SK-N-MC (cell line): Measurements from ENCODE around the gene VSTM4.

ENCODE experiments used
- DNase-seq: peaks from one replicate; pipeline ENCODE4 v3.0.0-alpha.2; 2011; ENCODE audit warnings: low read depth, low spot score
- H3K27ac ChIP-seq: fragments of 200-600 bp; sonication (generic); 2 replicates; pipeline ENCODE4 v1.5.1; 2016; ENCODE audit warnings: mixed run types
- H3K36me3 ChIP-seq: fragments of 200-600 bp; sonication (generic); 2 replicates; pipeline ENCODE4 v1.6.1; 2017; ENCODE audit warnings: antibody characterized with exemption, low read length, mixed read lengths; ENCODE audit not compliant: insufficient read depth
- H3K4me3 ChIP-seq: fragments of 200-600 bp; sonication (generic); 2 replicates; pipeline ENCODE4 v1.5.1; 2016
- H3K9ac ChIP-seq: fragments of 200-600 bp; sonication (generic); 2 replicates; pipeline ENCODE4 v1.8.0; 2017; ENCODE audit warnings: mixed run types, mixed read lengths; ENCODE audit not compliant: insufficient read length
- H3K9me3 ChIP-seq: fragments of 200-600 bp; sonication (generic); 2 replicates; pipeline ENCODE4 v1.6.1; 2017; ENCODE audit warnings: low read depth, mild to moderate bottlenecking, antibody characterized with exemption, low read length, moderate library complexity, mixed read lengths
- EZH2 ChIP-seq: fragments of 200-600 bp; sonication (generic); IDR thresholded peaks from one replicate; pipeline ENCODE4 v1.6.1; 2017; ENCODE audit warnings: antibody characterized with exemption
- FOXP2 ChIP-seq: optimal IDR thresholded peaks from 2 replicates; pipeline ENCODE3; 2011; ENCODE audit warnings: mild to moderate bottlenecking, moderate library complexity; ENCODE audit not compliant: insufficient read depth; ENCODE audit errors: extremely low read length, control extremely low read depth
- POLR2AphosphoS5 ChIP-seq: IDR thresholded peaks from 2 replicates; pipeline ENCODE4 v1.6.1; 2012; ENCODE audit warnings: mild to moderate bottlenecking, low read depth, low read length, borderline replicate concordance

Gene VSTM4

DNA sequence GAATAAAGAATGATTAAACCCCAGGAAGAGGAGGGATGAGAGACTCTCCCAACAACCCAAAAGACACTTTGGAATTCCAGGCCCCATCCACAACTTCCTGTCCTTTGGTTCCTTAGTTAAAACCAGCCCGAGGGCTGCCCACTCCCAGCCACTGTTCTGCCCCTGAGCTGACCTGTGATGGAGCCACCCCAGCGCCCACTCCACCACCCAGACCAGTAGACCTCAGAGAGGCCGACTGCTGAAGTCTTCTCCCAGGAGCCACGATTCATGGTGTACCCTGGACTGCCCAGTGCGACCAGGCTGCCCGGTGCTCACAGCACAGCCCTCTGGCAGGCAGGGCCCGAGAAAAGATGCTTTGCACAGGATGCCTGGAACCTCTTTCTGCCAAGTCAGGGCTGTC is 6.7 kb downstream of the VSTM4 start:
- Histone ChIP-seq H3K36me3 (no peaks in the 10 kb centered on the region), H3K9me3 (no peaks in the 10 kb centered on the region), H3K4me3 (no peak overlapping the region), H3K9ac (no peak overlapping the region), H3K27ac (no peak overlapping the region)
- DNase-seq = no peak
- TF ChIP-seq FOXP2 = no peak
- TF ChIP-seq EZH2 = no peak
- TF ChIP-seq POLR2AphosphoS5 = no peak

DNA sequence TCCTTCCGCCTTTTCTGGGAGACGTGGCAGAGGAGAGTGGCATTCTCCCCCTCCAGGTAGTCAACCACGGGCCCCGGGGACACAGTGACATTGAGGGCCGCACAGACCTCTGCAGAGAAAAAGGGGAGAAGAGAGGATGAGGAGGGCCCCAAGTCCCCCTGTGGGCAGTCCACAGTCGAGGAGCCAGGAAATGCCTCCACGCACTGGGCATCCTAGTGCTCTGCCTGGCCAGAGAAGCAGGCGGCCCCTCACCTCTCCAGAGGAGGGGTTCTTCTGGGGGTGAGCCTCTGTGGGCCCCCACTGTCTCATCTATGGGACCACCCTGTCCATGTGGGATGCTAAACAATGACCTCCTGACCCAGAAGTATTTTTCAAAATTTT is 7.4 kb downstream of the VSTM4 start:
- Histone ChIP-seq H3K27ac (no peak overlapping the region), H3K9me3 (no peaks in the 10 kb centered on the region), H3K9ac (no peak overlapping the region), H3K36me3 (no peaks in the 10 kb centered on the region), H3K4me3 (no peak overlapping the region)
- TF ChIP-seq FOXP2 (no peak), EZH2 (no peak), POLR2AphosphoS5 (no peak)
- DNase-seq = no peak

DNA sequence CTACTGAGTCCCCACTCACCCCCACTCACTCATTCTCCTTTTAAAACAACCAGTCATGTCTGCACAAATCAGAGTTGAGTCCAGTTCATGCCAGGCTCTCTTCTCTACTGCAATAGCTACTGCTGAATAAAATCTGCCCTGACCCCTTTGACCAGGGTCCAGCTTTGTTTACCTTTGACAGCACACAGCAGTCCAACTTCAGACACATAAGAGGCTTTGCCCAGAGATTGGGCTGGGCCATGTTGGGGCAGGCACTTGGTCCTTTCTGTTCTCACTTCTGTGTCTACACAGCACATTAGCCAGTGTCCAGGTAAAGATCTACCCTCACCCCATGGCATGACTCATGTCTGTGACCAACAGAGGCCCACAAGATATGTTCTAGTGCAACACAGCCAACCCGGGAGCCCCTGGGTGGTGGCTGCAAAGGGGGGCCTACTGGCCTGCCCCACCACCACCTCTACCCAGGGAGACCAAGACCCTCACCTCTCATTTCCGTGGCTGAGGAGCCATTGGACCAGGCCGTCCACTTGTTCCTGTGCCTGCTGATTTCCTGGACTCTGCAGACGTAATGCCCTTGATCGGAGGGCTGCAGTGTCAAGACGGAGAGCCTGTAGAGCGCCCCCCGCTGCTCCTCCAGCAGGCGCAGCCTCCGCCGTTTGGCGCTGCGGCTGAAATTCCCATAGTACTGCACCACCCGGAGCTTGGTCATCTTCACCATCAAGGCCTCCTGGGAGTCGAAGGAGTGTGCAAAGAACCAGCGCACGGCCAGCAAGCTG is 8.0 kb downstream of the VSTM4 start:
- Histone ChIP-seq H3K4me3 (no peak overlapping the region), H3K27ac (no peak overlapping the region), H3K36me3 (no peaks in the 10 kb centered on the region), H3K9ac (no peak overlapping the region), H3K9me3 (no peaks in the 10 kb centered on the region)
- TF ChIP-seq FOXP2 = no peak
- no peak for TF ChIP-seq POLR2AphosphoS5
- no peak for TF ChIP-seq EZH2
- no peak for DNase-seq

DNA sequence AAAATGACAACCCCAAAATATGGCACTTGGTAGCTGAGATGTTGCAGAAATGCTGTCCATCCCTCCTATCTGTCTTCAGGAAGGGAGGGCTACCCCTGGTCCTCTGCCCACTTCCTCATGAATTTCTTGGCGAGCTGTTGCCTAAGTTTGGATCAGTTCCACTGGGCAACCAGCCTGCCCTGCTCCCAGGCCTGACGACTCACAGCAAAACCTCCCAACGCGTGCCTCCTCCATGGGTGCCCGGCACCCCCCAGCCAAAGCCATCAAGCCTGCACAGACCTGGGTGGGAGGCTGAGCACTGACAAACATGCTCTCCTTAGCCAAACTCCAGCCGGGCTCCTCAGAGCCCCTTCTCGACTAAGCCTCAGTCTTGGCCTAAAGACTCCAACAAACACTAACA is 8.9 kb downstream of the VSTM4 start:
- H3K27ac ChIP-seq = no peak overlapping the region
- DNase-seq = no peak
- H3K9ac ChIP-seq = no peak overlapping the region
- no peaks in the 10 kb centered on the region for H3K9me3 ChIP-seq
- no peak for TF ChIP-seq FOXP2
- no peak for TF ChIP-seq POLR2AphosphoS5
- TF ChIP-seq EZH2 = no peak
- H3K36me3 ChIP-seq = no peaks in the 10 kb centered on the region
- H3K4me3 ChIP-seq = no peak overlapping the region

DNA sequence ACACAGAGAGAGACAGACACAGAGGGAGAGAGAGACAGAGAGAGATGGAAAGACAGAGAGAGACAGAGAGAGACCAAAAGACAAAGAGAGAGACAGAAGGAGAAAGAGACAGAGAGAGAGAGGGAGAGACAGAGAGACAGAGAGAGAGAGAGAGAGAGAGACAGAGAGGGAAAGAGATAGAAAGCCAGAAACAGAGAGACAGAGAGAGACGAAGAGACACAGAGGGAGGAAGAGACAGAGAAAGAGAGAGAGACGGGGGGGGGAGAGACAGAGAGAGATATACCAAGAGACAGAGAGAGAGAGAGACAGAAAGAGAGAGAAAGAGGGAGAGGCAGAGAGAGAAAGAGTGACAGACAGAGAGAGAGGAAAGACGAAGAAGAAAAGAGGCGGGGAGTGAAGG is 10.2 kb downstream of the VSTM4 start:
- Histone ChIP-seq H3K27ac (no peak overlapping the region), H3K4me3 (no peak overlapping the region), H3K9me3 (no peaks in the 10 kb centered on the region), H3K9ac (no peak overlapping the region), H3K36me3 (no peaks in the 10 kb centered on the region)
- TF ChIP-seq FOXP2 = no peak
- TF ChIP-seq POLR2AphosphoS5 = no peak
- no peak for TF ChIP-seq EZH2
- no peak for DNase-seq

DNA sequence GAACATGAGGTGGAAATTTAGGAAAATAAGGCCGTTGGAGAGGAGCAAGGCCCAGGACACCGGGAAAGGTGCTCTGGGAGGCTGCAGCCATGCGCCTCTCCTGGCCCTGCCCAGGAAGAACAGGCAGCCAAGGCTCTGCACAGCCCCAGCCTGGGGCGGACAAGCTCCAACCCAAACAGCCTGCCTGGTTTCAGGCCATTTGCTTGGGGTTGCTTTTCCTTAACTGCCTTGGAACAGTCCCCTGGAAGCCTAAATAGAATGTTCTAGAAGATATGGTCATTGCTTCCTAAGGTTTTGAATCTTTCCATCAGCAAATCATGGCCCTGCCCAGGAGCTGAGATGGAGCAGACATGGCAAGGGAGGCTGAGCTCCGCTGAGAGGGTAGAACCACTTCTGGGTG is 11.0 kb downstream of the VSTM4 start:
- no peak overlapping the region for H3K27ac ChIP-seq
- H3K36me3 ChIP-seq = no peaks in the 10 kb centered on the region
- H3K9me3 ChIP-seq = no peaks in the 10 kb centered on the region
- H3K4me3 ChIP-seq = no peak overlapping the region
- H3K9ac ChIP-seq = no peak overlapping the region
- no peak for TF ChIP-seq EZH2
- no peak for TF ChIP-seq POLR2AphosphoS5
- no peak for TF ChIP-seq FOXP2
- no peak for DNase-seq

DNA sequence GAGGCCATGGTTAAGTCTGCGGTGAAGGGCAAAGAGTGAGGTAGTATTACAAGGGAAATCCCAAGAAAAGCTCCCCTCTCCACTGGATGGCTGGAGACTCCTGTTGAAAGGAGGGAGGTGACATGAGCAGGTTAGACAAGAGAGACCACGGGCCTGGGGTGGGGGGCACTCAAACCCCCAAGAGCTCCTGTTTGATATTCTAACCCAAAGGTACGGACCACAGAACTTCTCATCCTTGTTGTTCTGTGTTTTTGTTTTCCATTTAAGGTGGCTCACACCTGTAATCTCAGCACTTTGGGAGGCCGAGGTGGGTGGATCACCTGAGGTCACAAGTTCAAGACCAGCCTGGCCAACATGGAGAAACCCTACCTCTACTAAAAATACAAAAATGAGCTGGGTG is 11.6 kb downstream of the VSTM4 start:
- Histone ChIP-seq H3K36me3 (no peaks in the 10 kb centered on the region), H3K9ac (no peak overlapping the region), H3K4me3 (no peak overlapping the region), H3K9me3 (no peaks in the 10 kb centered on the region), H3K27ac (no peak overlapping the region)
- TF ChIP-seq EZH2 = no peak
- no peak for TF ChIP-seq POLR2AphosphoS5
- TF ChIP-seq FOXP2 = no peak
- DNase-seq = no peak

DNA sequence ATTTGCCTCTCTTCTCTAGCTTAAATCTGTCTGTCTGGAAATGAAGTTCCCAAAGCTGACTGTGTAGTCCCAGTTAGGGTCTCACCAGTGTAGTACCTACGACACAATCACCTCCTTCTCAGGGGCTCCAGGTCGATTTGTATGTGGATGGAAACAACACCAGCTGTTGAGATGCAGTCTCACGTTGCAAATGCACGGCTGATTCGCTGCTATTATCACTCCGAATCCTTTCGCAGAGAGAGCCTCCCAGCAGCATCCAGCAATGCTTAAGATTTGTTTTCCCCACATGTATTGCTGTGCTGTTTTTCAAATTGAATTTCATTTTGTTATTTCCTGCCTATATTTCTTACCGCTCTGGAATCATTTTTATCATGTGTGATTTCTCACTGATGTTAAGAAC is 16.3 kb downstream of the VSTM4 start:
- TF ChIP-seq FOXP2 (no peak), POLR2AphosphoS5 (no peak), EZH2 (no peak)
- no peak overlapping the region for H3K9ac ChIP-seq
- no peaks in the 10 kb centered on the region for H3K9me3 ChIP-seq
- no peaks in the 10 kb centered on the region for H3K36me3 ChIP-seq
- no peak overlapping the region for H3K4me3 ChIP-seq
- DNase-seq = no peak
- H3K27ac ChIP-seq = no peak overlapping the region

DNA sequence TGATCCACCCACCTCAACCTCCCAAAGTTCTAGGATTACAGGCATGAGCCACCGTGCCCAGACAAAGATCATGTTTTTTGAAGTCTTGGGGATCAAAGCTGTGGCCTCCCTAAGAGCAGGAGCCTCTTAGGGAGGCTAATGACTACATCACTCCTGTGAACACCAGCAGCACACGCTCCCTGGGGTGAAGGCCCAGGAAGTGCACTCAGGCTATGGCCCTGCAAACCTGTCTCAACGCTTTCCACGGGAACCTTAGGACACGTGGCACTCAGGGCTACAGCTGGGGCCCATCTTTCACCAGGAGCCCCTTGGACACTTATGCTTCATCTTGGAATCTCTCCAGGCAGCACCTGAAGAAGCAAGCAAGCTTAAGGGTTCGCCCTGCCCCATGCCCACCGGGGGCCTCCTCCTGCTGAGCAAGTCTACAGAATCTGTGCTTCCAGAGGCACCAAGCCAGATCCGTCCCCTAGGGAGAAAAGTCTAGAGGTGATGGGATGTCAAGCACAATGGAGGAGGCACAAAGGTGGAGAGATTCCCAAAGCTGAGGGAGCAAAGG is 18.4 kb downstream of the VSTM4 start:
- no peak overlapping the region for H3K9ac ChIP-seq
- no peak for DNase-seq
- TF ChIP-seq EZH2 (no peak), FOXP2 (no peak), POLR2AphosphoS5 (no peak)
- H3K27ac ChIP-seq = no peak overlapping the region
- no peaks in the 10 kb centered on the region for H3K9me3 ChIP-seq
- no peaks in the 10 kb centered on the region for H3K36me3 ChIP-seq
- H3K4me3 ChIP-seq = no peak overlapping the region
